ENCODE measurements around the gene RAP1A.

The RAP1A gene

GRCh38 chr1:111696330-111696729, 76.7 kb downstream of the RAP1A start:
- Histone ChIP-seq H3K4me2 (ENCODE audit: low read length) (no peak overlapping the region), H3K9me2 (ENCODE audit: low read depth, low read length) (no peaks in the 10 kb centered on the region), H3K79me2 (ENCODE audit: insufficient read depth, low read length) (no peaks in the 10 kb centered on the region), H3K27ac (ENCODE audit: low read depth, low read length, poor library complexity, severe bottlenecking) (no peak overlapping the region), H3K9me3 (ENCODE audit: low read length) (no peaks in the 10 kb centered on the region), H4K20me1 (ENCODE audit: insufficient read depth, low read length) (no peaks in the 10 kb centered on the region), H3K4me3 (ENCODE audit: low read depth, low read length, poor library complexity, severe bottlenecking) (no peak overlapping the region), H3K36me3 (ENCODE audit: insufficient read depth, low read length) (peaks cover 80% of the 10 kb centered on the region), H3F3A (ENCODE audit: insufficient read depth, low read length) (no peaks in the 10 kb centered on the region), H3K27me3 (ENCODE audit: insufficient read depth, low read length) (no peaks in the 10 kb centered on the region), H3K4me1 (ENCODE audit: insufficient read depth, low read length, severe bottlenecking) (no peaks in the 10 kb centered on the region), H3K9ac (ENCODE audit: low read length) (no peak overlapping the region), H2AFZ (ENCODE audit: low read length) (no peak overlapping the region)
- TF ChIP-seq CTCF (IDR thresholded peaks at IDR 0.05; ENCODE audit: low read length) (no peak), EZH2 (IDR thresholded peaks at IDR 0.05; ENCODE audit: borderline replicate concordance, low read length) (no peak)

GRCh38 chr1:111699268-111699667, 79.7 kb downstream of the RAP1A start:
- no peaks in the 10 kb centered on the region for H3K9me3 ChIP-seq (ENCODE audit: low read length)
- H3K9me2 ChIP-seq (ENCODE audit: low read depth, low read length), result no peaks in the 10 kb centered on the region
- no peaks in the 10 kb centered on the region for H3F3A ChIP-seq (ENCODE audit: insufficient read depth, low read length)
- no peak overlapping the region for H3K4me3 ChIP-seq (ENCODE audit: low read depth, low read length, poor library complexity, severe bottlenecking)
- no peaks in the 10 kb centered on the region for H3K4me1 ChIP-seq (ENCODE audit: insufficient read depth, low read length, severe bottlenecking)
- no peaks in the 10 kb centered on the region for H4K20me1 ChIP-seq (ENCODE audit: insufficient read depth, low read length)
- peaks cover 83% of the 10 kb centered on the region for H3K36me3 ChIP-seq (ENCODE audit: insufficient read depth, low read length)
- no peak overlapping the region for H2AFZ ChIP-seq (ENCODE audit: low read length)
- no peak overlapping the region for H3K4me2 ChIP-seq (ENCODE audit: low read length)
- TF ChIP-seq CTCF (IDR thresholded peaks at IDR 0.05; ENCODE audit: low read length), result no peak
- no peak for TF ChIP-seq EZH2 (IDR thresholded peaks at IDR 0.05; ENCODE audit: borderline replicate concordance, low read length)
- H3K27ac ChIP-seq (ENCODE audit: low read depth, low read length, poor library complexity, severe bottlenecking), result no peak overlapping the region
- no peak overlapping the region for H3K9ac ChIP-seq (ENCODE audit: low read length)
- no peaks in the 10 kb centered on the region for H3K27me3 ChIP-seq (ENCODE audit: insufficient read depth, low read length)
- H3K79me2 ChIP-seq (ENCODE audit: insufficient read depth, low read length), result no peaks in the 10 kb centered on the region

GRCh38 chr1:111702504-111703050, 83.0 kb downstream of the RAP1A start:
- Histone ChIP-seq H3K36me3 (ENCODE audit: insufficient read depth, low read length) (peaks cover 80% of the 10 kb centered on the region), H2AFZ (ENCODE audit: low read length) (no peak overlapping the region), H4K20me1 (ENCODE audit: insufficient read depth, low read length) (no peaks in the 10 kb centered on the region), H3K27ac (ENCODE audit: low read depth, low read length, poor library complexity, severe bottlenecking) (no peak overlapping the region), H3K9me2 (ENCODE audit: low read depth, low read length) (no peaks in the 10 kb centered on the region), H3K9me3 (ENCODE audit: low read length) (no peaks in the 10 kb centered on the region), H3K4me2 (ENCODE audit: low read length) (no peak overlapping the region), H3K9ac (ENCODE audit: low read length) (no peak overlapping the region), H3K4me1 (ENCODE audit: insufficient read depth, low read length, severe bottlenecking) (no peaks in the 10 kb centered on the region), H3F3A (ENCODE audit: insufficient read depth, low read length) (no peaks in the 10 kb centered on the region), H3K4me3 (ENCODE audit: low read depth, low read length, poor library complexity, severe bottlenecking) (no peak overlapping the region), H3K79me2 (ENCODE audit: insufficient read depth, low read length) (no peaks in the 10 kb centered on the region), H3K27me3 (ENCODE audit: insufficient read depth, low read length) (no peaks in the 10 kb centered on the region)
- TF ChIP-seq CTCF (IDR thresholded peaks at IDR 0.05; ENCODE audit: low read length), result no peak
- no peak for TF ChIP-seq EZH2 (IDR thresholded peaks at IDR 0.05; ENCODE audit: borderline replicate concordance, low read length)

Data from OCI-LY1 (cell line).